Measurements from ENCODE around the gene CYP26B1. TPM values are rescaled to one million over a fixed set of nuclear protein-coding genes. Genes with fewer than 3 reads are reported as not detected.

The CYP26B1 gene
- total and polyA plus RNA-seq, 2 of the 8 experiments (the other 6 are each of a cell fraction or from before 2014, with no cell fraction given) = 0.06 to 0.69 TPM

- no peak overlapping the region for H2BK20ac ChIP-seq (ENCODE audit: low read length)
- H2BK12ac ChIP-seq (ENCODE audit: low read depth, low read length) = no peak overlapping the region
- H4K20me1 ChIP-seq (replicated peaks in 1 of 2; ENCODE audit: control insufficient read depth in 1 of 2, insufficient read depth in 2 of 2, low read length in 2 of 2) = no peaks in the 10 kb centered on the region
- H3K9me3 ChIP-seq (ENCODE audit: insufficient read depth in 2 of 2, low read depth in 1 of 2, low read length in 1 of 2) = no peaks in the 10 kb centered on the region
- H4K5ac ChIP-seq (ENCODE audit: insufficient read length, low read depth, low read length) = no peak overlapping the region
- WGBS, 2 experiments (ENCODE audit: extremely low coverage in 1 of 2, insufficient coverage in 1 of 2, insufficient read length in 1 of 2, insufficient replicate concordance in 2 of 2, low coverage in 1 of 2, low lambda C conversion rate in 2 of 2, missing lambda C conversion rate in 1 of 2) = 84% methylated on average over 7 of the region's 11 CpGs; no CpG with 5 or more reads in 1 of the 2 experiments
- H4K91ac ChIP-seq (replicated peaks; ENCODE audit: insufficient read length, low read length) = no peak overlapping the region
- H3K4me3 ChIP-seq (ENCODE audit: extremely low read depth in 1 of 4, insufficient read depth in 2 of 4, low read depth in 3 of 4, low read length in 4 of 4) = no peak overlapping the region
- H2BK5ac ChIP-seq (ENCODE audit: low read depth, low read length) = no peak overlapping the region
- no peak overlapping the region for H4K8ac ChIP-seq (ENCODE audit: extremely low read depth, insufficient read depth, low read length)
- no peak overlapping the region for H3K23ac ChIP-seq (ENCODE audit: insufficient read length)
- no peaks in the 10 kb centered on the region for H3K79me1 ChIP-seq (ENCODE audit: low read depth, low read length)
- POLR2A ChIA-PET (ENCODE audit: partially characterized antibody) = no interaction called here
- no peaks in the 10 kb centered on the region for H3K79me2 ChIP-seq (ENCODE audit: control insufficient read depth in 1 of 2, insufficient read depth in 2 of 2, low read length in 2 of 2)
- H3K4ac ChIP-seq (replicated peaks; ENCODE audit: insufficient read length, low read depth, low read length) = no peak overlapping the region
- DNase-seq (ENCODE audit: low read depth in 1 of 2, low spot score in 2 of 2) (no peak), FAIRE-seq (no peak)
- H3K27ac ChIP-seq (ENCODE audit: low read depth, low read length) = no peak overlapping the region
- H3K14ac ChIP-seq (ENCODE audit: insufficient read length) = no peak overlapping the region
- H3K36me3 ChIP-seq (ENCODE audit: control insufficient read depth in 2 of 4, insufficient read depth in 4 of 4, low read length in 3 of 4) = no peaks in the 10 kb centered on the region
- H2AK5ac ChIP-seq (ENCODE audit: low read depth, low read length) = no peak overlapping the region
- H3K4me1 ChIP-seq (replicated peaks in 1 of 4; ENCODE audit: control insufficient read depth in 3 of 4, insufficient read depth in 4 of 4, low read length in 3 of 4) = peaks cover 0 to 14% (median 10%) of the 10 kb centered on the region in 4 experiments; a peak in 6 of 7 replicates
- no peak overlapping the region for H3K56ac ChIP-seq (replicated peaks; ENCODE audit: insufficient read length, low read depth, low read length)
- H2BK15ac ChIP-seq (ENCODE audit: low read length) = no peak overlapping the region
- H3K9ac ChIP-seq (replicated peaks in 1 of 4; ENCODE audit: extremely low read depth in 1 of 4, low read depth in 3 of 4, low read length in 3 of 4) = no peak overlapping the region
- no peak overlapping the region for H3K4me2 ChIP-seq (ENCODE audit: insufficient read depth in 1 of 2, low read depth in 2 of 2, low read length in 2 of 2)
- peaks cover 0 to 7% (median 2%) of the 10 kb centered on the region in 4 experiments; a peak in 3 of 7 replicates for H3K27me3 ChIP-seq (replicated peaks in 1 of 4; ENCODE audit: control insufficient read depth in 3 of 4, extremely low read depth in 1 of 4, insufficient read depth in 3 of 4, low read length in 3 of 4)
- no peak overlapping the region for H3K18ac ChIP-seq (ENCODE audit: extremely low read depth, low read length)
- CTCF ChIA-PET (ENCODE audit: partially characterized antibody) = interaction anchor here (0.7 to 9.5 kb wide), 10 partner anchors 14 to 334 kb away, joined by 3 to 70 read pairs (median 3); partner anchors contain the start of gene CYP26B1
- no peaks in the 10 kb centered on the region for H3K23me2 ChIP-seq (ENCODE audit: low read depth, low read length)
- H2AFZ ChIP-seq (ENCODE audit: low read length) = no peak overlapping the region
- no peak overlapping the region for H2BK120ac ChIP-seq (replicated peaks; ENCODE audit: low read depth, low read length)
- TF ChIP-seq CREB1 (IDR thresholded peaks at IDR 0.05) (no peak), YY1 (IDR thresholded peaks at IDR 0.05; ENCODE audit: low read depth, low read length) (no peak), PHF8 (conservative IDR thresholded peaks at IDR 0.05; ENCODE audit: low read depth, low read length) (no peak), ZNF274 (IDR thresholded peaks at IDR 0.05; ENCODE audit: borderline replicate concordance, extremely low read depth, low read length) (no peak), ATF3 (IDR thresholded peaks at IDR 0.05; ENCODE audit: insufficient read depth, low read depth, low read length) (no peak), TEAD4 (IDR thresholded peaks at IDR 0.05; ENCODE audit: low read depth, low read length) (no peak), KDM4A (IDR thresholded peaks at IDR 0.05; ENCODE audit: low read depth, low read length, severe bottlenecking) (no peak), SIRT6 (IDR thresholded peaks at IDR 0.05; ENCODE audit: low read length) (no peak), EP300 (IDR thresholded peaks at IDR 0.05; ENCODE audit: borderline replicate concordance in 1 of 2, low read depth in 2 of 2, low read length in 2 of 2) (no peak), TBP (IDR thresholded peaks at IDR 0.05; ENCODE audit: low read depth, low read length) (no peak), BCL11A (IDR thresholded peaks at IDR 0.05; ENCODE audit: low read depth in 2 of 2, low read length in 2 of 2) (no peak), RNF2 (IDR thresholded peaks at IDR 0.05; ENCODE audit: borderline replicate concordance, low read depth, low read length, missing control alignments, poor library complexity, severe bottlenecking) (no peak)
These were observed 13.8 kb downstream of the CYP26B1 start for GRCh38 chr2:72133721-72134407.

Data from H1 (cell line).